AG09309 (cell line): Measurements from ENCODE around the gene ZNF32.
"Not testable (repeated sequence)": the region's sequence is repeated elsewhere in the genome, so short reads cannot be mapped to it uniquely, and the experiment has no call there.

Experiments
- DNase-seq: peaks from one replicate; pipeline ENCODE4 v3.0.0-alpha.2; 2010; ENCODE audit warnings: low read depth
- H3K4me3 ChIP-seq: 2 replicates; pipeline ENCODE4 v1.5.1; 2011; ENCODE audit warnings: mild to moderate bottlenecking, low read depth, low read length, moderate library complexity; ENCODE audit not compliant: control insufficient read depth
- TF ChIP-seq, protein P1 (sequence below): IDR thresholded peaks from 2 replicates; pipeline ENCODE4 v1.5.1; 2011; ENCODE audit warnings: mild to moderate bottlenecking, low read depth, low read length, inconsistent platforms; ENCODE audit not compliant: insufficient read depth, control insufficient read depth; ENCODE audit errors: missing control alignments

The ZNF32 gene

DNA sequence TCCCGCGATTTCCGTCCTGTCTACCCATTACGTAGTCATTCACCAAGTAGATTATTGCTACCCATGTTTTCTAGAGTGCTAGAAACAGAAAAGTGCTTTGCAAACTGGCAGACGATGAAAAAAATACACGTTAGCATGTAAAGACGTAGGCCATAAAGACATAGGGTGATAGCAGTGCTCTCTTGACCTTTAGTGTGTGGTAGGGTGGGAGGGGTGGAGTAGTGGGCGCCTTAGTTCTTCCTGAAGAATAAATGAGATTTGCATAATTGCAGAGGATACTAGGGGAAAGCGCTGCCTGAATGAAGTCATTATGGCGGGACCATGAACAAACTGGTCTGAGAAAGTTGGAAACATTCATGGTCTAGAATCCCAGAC is 41.5 kb downstream of the ZNF32 start:
- TF ChIP-seq, protein P1, sequence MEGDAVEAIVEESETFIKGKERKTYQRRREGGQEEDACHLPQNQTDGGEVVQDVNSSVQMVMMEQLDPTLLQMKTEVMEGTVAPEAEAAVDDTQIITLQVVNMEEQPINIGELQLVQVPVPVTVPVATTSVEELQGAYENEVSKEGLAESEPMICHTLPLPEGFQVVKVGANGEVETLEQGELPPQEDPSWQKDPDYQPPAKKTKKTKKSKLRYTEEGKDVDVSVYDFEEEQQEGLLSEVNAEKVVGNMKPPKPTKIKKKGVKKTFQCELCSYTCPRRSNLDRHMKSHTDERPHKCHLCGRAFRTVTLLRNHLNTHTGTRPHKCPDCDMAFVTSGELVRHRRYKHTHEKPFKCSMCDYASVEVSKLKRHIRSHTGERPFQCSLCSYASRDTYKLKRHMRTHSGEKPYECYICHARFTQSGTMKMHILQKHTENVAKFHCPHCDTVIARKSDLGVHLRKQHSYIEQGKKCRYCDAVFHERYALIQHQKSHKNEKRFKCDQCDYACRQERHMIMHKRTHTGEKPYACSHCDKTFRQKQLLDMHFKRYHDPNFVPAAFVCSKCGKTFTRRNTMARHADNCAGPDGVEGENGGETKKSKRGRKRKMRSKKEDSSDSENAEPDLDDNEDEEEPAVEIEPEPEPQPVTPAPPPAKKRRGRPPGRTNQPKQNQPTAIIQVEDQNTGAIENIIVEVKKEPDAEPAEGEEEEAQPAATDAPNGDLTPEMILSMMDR = no peak
- no peak for DNase-seq
- peak overlapping the region; percentile 86 for H3K4me3 ChIP-seq

DNA sequence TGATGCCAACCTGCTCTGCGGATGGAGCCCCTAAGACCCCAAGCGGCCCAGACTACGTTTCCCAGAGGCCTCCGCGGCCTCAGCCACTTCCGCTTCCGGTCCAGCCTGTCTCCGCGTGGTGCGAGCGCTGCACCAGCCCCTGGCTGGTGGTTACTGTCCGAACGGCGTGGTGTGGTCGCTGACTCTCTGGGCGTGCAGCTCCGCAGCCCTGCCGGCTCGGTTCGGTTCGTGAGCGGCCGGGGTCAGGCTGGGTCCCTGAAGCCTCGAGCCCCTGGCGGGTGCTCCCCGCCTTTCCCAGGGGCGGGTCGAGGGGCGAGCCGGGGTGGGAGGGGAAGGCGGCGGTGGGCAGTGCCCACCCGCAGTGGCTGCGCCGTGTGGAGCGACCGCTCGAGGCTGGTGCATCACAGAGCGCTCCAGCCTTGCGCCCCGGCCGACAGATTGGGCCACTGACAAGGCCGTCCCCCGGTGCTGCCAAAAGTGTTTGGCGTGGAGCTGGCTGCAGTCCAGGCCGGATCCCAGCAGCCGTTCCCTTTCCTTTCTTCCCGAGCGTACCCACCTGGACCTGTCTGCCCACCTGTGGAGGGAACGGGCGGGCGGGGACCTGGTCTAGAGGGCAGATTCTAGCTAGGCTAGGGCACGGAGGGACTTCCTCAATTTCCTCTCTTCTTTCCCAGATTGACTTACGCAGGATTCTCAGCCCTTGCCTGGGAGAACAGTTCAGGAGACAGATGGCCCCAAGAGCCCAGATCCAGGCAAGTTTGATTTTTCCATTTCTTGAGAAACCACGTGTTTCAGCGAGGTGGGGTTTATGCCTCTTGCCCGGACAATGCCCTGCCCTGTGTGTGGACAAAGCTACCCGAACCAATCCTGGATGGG is 42.1 kb downstream of the ZNF32 start, which contains the start of gene ZNF485:
Gene ZNF485 (plus strand): TSS at position 116 of the 876 bp plus-strand sequence. CDS start 613 bp downstream, at position 729.
- peak within 1 kb of the TSS; percentile 86 for H3K4me3 ChIP-seq
- TF ChIP-seq, protein P1 = peak; percentile 0
- no peak for DNase-seq

DNA sequence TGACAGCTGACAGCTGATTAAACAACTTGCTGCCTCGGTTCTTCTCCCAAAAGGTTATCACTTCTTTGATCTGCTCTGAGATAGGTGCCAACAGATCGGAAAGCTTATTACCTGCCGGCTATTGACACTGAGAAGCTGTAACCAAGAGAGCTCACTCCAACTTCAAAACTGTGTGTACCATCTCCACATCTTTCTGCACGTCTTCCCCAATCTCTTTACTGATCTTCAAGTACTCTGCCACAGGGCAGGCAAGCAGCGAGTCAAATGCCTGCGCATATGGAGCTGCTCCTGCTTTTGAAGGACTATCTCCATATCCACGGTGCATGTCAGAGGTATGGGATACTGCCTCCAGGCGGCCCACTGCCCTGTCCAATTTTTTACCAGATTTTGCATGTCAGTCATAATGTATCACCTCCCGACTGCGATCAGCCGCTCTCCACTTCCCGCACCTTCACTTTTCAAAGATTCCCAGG is 42.8 kb downstream of the ZNF32 start:
- TF ChIP-seq, protein P1 = peak; percentile 13
- H3K4me3 ChIP-seq = peak overlapping the region; percentile 86
- DNase-seq = no peak

DNA sequence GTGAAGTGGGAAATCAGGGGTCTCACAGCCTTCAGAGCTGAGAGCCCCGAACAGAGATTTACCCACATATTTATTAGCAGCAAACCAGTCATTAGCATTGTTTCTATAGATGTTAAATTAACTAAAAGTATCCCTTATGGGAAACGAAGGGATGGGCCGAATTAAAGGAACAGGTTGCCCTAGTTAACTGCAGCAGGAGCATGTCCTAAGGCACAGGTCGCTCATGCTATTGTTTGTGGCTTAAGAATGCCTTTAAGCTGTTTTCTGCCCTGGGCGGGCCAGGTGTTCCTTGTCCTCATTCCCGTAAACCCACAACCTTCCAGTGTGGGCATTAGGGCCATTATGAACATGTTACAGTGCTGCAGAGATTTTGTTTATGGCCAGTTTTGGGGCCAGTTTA is 47.1 kb downstream of the ZNF32 start:
- not testable (repeated sequence) for H3K4me3 ChIP-seq, DNase-seq

DNA sequence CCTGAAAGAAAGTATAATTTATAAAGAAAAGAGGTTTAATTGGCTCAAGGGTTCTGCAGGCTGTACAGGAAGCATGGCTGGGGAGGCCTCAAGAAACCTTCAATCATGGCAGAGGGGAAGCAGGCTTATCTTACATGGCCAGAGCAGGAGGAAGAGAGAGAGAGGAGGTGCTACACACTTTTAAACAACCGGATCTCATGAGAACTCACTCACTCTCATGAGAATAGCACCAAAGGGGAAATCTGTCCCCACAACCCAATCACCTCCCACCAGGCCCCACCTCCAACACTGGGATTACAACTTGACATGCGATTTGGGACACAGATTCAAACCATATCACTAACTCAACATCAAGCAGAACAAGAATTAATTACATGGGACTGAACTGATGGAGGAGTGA is 49.3 kb downstream of the ZNF32 start:
- no peak for DNase-seq
- TF ChIP-seq, protein P1 = no peak
- H3K4me3 ChIP-seq = no peak overlapping the region

DNA sequence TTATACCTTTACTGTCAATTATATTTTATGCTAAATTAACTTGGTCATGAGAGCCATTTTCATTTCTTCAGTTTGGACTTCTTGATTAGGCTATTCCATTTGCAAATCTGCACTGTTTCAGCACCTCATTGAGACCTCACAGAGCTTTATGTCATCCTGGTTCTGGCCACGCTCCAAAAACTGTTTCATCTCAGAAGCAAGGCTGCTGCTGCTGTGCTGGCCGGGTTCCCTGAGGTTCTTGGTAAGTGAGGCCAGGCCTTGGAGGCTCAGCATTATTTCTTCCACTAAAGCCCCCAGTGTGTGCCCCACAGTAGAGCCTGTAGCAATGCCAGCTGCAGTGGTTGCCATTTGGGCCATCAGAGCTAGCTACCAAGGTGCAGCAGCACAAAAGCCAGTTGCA is 50.2 kb downstream of the ZNF32 start:
- TF ChIP-seq, protein P1 = no peak
- H3K4me3 ChIP-seq = no peak overlapping the region
- no peak for DNase-seq

DNA sequence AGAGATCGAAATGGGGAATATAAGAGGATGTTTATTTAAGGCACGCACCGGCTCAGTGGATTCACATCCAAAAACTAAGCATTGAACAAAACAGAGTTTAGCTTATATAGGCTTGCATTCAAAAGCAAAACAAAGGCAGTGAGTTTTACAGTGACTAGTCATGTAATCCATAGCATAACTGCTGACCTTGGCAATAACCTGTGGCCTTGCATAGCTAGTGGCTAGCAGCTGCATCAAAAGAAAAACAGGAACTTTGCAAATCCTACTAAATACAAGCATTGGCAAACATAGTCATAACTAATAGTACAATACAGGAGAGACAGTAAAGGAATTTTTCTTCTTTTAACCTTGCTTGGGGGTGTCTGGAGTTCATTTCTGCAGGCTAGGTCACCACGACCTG is 52.1 kb downstream of the ZNF32 start:
- DNase-seq = no peak
- TF ChIP-seq, protein P1 = no peak
- no peak overlapping the region for H3K4me3 ChIP-seq
